LNCAP (cell line): ENCODE results near the gene MICALL2.

ENCODE experiments used
- TF ChIP-seq, protein P1 (sequence below): fragments of 450-650 bp; IDR thresholded peaks from 2 replicates; pipeline ENCODE4 v1.5.1; 2017; ENCODE audit warnings: mild to moderate bottlenecking

The MICALL2 gene

DNA sequence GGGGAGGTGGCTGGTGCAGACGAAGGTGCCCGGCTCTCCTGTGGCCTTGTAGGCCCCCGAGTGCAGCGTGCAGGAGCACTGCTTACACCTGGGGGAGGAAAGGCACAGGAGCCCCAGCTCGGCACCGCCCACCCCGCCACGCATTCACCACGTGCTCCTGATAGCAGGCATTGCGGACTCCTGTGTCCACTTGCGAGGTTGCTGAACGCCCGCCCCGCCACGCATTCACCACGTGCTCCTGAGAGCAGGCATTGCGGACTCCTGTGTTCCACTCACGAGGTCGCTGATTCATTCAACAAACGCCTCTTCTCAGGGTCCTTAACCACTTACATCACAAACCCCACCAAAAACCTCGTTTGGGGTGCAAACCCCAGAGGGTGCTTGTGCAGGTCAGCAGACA, 13.9 kb downstream of the MICALL2 start:
- TF ChIP-seq, protein P1, sequence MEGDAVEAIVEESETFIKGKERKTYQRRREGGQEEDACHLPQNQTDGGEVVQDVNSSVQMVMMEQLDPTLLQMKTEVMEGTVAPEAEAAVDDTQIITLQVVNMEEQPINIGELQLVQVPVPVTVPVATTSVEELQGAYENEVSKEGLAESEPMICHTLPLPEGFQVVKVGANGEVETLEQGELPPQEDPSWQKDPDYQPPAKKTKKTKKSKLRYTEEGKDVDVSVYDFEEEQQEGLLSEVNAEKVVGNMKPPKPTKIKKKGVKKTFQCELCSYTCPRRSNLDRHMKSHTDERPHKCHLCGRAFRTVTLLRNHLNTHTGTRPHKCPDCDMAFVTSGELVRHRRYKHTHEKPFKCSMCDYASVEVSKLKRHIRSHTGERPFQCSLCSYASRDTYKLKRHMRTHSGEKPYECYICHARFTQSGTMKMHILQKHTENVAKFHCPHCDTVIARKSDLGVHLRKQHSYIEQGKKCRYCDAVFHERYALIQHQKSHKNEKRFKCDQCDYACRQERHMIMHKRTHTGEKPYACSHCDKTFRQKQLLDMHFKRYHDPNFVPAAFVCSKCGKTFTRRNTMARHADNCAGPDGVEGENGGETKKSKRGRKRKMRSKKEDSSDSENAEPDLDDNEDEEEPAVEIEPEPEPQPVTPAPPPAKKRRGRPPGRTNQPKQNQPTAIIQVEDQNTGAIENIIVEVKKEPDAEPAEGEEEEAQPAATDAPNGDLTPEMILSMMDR, result no peak

DNA sequence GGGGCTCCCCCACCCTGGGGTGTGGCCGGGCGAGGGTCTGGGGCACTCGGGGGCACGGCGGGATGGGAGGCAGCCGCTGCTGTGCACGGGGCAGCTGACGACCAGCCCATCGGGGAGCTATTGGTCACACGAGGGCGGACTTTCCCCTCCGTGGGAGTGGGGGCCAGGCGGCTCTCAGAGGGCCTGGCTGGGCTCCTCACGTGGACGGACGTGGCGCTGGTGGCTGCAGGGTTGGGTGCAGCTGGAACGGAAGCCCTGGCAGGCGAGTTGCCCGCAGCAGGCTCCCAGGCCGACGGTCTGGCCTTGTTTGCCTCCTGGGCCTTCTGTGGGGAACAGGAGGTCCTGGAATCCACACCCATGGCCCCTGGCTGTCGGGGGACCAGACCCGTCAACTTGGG, 14.3 kb downstream of the MICALL2 start:
- TF ChIP-seq, protein P1, result no peak

DNA sequence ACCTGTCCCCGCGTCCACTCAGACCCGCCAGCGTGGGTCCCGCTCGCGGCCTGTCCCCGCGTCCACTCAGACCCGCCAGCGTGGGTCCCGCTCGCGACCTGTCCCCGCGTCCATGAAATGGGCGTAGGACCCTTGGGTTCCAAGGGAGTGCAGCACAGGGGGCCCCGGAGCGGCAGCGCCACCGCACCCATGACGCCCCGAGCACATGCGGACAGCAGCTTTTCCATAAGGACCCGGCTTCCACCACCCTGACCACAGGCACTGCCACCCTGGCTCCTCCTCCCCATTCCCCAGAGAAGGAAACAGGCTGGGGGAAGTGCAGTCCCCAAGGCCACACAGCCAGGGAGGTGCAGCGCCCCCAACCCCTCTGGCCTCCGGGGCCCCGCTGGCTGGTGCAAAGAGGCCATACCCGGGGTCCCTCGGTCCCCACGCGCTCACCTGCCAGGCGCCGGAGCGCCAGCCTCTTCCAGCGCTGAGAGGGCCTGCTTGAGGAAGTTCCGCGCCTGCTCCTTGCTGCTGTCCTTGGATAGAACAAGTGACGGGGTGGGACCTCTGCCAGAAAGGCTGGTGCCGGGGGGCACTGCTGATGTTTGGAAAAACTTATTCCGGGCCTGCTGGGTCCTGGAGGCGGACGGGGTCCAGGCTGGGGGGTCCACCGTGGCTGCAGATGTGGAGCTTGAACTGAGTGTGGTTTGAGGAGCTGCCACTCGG, 14.9 kb downstream of the MICALL2 start:
- TF ChIP-seq, protein P1, result no peak

DNA sequence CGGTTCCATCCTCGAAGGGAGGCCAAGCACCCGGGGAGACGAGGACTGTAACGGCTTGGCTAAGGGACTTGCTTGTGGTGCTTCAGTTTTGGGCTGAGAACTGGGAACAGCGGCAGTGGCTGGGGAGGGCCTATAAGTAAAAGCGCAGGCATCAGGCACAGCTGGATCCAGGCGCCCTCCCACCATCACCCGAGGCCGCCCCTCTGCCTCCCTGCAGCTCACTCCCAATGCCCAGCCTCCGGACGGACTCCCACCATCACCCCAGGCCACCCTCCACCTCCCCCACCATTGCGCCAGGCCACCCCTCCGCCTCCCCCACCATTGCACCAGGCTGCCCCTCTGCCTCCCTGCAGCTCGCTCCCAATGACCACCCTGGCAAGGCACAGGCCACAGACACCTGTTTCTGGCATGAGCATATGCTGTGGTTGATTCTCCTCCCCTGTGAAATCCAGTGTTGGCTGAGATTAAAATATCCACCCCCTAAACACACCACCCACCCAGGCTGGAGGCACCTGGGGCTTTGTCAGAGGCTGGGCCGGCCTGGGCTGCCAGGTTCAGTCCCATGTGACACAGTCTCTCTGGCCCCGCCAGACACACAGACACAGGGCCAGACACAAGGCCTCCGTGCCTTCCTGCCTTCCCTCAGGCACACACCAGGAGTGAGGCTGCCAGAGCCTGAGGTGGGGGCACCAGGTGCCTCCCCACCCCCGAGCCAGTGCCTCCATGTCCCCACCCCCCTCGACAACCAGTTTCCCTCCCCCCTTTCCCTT, 16.7 kb downstream of the MICALL2 start:
- TF ChIP-seq, protein P1, result no peak

DNA sequence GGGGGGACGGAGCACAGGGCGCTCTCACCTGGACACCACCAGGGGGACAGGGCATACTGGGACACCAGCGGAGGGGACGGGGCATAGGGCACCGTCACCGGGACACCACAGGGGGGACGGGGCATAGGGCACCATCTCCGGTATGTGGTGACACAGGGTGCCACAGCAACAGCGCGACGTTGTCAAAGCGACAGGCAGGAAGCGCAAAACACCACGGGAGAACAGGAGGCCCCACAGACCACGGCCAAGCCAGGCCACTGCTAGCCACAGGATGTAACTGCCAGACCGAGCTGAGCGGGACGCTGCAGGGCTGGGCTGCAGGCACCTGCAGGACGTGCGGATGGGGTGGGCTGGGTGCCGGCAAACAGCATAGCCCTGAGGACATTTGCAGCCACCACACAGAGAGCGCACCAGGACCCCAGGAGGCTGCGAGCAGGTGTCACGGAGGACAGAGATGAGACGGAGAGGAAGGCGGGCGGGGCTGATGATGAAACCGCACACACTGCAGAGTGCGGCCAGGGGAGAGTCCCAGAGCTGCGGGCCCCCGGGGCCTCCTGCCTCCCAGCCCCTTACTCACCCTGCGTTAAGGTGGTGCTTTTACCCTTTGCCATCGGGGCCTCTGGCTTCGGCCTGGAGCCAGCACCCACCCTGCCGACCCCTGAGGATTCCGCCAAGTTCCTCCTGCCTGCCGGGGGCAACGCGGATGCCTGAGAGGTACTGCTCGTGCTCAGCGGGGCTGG, 17.5 kb downstream of the MICALL2 start:
- TF ChIP-seq, protein P1, result no peak

DNA sequence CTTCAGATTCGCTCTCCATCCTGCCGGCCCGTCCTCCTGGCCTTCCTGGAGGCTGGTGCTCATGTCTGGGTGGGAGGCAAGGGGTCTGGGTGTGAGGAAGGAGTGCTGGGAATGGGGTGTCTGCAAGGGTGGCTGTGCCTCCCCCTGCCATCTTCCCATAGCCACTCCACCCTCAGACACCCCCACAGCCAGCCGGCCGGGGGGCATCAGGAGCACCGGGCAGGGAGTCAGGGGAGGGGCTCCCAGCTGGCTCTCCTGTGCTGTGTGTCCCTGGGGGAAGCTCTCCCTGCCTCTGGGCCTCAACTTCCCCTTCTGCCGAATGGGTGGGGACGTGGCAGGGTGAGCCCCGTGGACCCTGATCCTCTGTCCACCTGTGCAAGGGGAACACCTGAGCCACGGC, 18.6 kb downstream of the MICALL2 start:
- TF ChIP-seq, protein P1, result no peak
